GM10266 (cell line): ENCODE data around the gene TTC36.
"Not testable (repeated sequence)": the region's sequence is repeated elsewhere in the genome, so short reads cannot be mapped to it uniquely, and the experiment has no call there.

Experiments
- DNase-seq: peaks from one replicate; pipeline ENCODE4 v3.0.0; 2012; ENCODE audit errors: extremely low spot score
- TF ChIP-seq, protein P1 (sequence below): IDR thresholded peaks from 2 replicates; pipeline ENCODE4 v1.5.1; 2012; ENCODE audit warnings: mild to moderate bottlenecking, low read depth; ENCODE audit not compliant: control insufficient read depth, insufficient read depth; ENCODE audit errors: missing control alignments

TTC36 gene, protein sequence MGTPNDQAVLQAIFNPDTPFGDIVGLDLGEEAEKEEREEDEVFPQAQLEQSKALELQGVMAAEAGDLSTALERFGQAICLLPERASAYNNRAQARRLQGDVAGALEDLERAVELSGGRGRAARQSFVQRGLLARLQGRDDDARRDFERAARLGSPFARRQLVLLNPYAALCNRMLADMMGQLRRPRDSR

DNA sequence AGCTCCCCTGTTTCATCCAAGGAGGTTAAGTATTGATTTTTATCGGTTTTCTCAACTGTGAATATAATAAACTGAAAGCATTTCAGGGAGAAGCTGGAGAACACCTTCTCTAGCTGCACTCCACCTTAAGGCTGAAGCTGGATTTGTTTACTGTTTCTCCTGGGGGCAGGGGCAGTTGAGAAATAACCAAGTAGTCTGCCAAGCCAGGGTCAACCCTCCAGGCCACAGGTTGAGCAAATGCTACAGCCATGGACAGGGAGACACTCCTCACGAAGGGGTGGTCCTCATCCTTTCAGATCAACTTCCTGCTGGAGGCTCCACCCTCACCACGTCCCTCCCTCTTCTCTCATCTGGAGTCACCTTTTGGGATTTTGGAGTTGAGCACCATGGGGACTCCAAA is at the start of gene TTC36:
Gene TTC36, plus strand, starts transcription at position 366 of the 400 bp plus-strand sequence. Its CDS starts 21 bp downstream, at position 387.
- no peak for DNase-seq
- TF ChIP-seq, protein P1, sequence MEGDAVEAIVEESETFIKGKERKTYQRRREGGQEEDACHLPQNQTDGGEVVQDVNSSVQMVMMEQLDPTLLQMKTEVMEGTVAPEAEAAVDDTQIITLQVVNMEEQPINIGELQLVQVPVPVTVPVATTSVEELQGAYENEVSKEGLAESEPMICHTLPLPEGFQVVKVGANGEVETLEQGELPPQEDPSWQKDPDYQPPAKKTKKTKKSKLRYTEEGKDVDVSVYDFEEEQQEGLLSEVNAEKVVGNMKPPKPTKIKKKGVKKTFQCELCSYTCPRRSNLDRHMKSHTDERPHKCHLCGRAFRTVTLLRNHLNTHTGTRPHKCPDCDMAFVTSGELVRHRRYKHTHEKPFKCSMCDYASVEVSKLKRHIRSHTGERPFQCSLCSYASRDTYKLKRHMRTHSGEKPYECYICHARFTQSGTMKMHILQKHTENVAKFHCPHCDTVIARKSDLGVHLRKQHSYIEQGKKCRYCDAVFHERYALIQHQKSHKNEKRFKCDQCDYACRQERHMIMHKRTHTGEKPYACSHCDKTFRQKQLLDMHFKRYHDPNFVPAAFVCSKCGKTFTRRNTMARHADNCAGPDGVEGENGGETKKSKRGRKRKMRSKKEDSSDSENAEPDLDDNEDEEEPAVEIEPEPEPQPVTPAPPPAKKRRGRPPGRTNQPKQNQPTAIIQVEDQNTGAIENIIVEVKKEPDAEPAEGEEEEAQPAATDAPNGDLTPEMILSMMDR, result no peak

DNA sequence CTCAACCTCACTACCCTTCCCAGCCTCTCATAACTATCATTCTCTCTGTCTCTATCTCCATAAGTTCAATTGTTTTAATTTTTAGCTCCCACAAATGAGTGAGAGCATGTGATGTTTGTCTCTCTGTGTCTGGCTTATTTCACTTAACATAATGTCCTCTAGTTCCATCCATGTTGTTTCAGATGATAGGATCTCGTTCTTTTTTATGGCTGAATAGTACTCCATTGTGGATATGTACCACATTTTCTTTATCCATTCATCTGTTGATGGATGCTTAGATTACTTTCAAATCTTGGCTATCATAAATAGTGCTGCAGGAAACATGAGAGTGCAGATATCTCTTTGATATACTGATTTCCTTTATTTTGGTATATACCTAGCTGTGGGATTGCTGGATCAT is 46.0 kb upstream of the TTC36 start:
- not testable (repeated sequence) for DNase-seq

DNA sequence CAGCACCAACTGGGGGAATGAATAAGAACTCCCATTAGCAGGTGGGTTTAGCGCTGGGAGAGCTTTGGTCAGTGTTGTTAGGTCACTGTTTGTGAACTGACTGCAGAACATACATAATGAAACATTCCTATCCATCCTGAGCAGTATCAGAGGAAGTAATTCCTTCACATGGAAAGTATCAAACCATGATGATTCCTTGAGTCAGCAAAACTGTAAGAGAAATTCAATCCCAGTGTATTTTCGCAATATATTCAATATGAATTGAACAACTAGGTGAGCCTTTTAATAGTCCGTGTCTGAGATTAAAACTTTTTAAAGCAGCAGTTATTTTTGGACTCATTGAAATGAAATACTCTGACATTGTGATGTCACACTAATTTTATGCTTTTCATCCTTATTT is 42.9 kb upstream of the TTC36 start:
- DNase-seq, result no peak
- TF ChIP-seq, protein P1, result no peak

DNA sequence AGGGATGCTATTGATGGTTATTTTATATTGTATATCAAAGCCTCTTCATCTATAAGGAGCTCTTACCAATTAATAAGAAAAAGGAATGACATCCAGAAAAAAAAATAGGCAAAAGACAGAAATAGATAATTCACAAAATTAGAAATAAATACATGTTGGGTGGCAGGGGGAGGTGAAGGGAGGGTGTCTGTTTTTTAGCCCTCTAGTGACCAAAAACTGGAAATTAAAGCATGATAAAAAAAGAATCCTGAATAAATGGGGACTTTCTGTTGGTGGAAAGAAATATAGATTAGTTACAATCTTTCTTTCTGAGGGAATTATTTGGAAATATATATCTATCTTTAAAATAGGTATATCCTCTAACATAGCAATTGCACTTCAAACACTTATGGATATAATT is 42.0 kb upstream of the TTC36 start:
- no peak for DNase-seq
- TF ChIP-seq, protein P1, result no peak

DNA sequence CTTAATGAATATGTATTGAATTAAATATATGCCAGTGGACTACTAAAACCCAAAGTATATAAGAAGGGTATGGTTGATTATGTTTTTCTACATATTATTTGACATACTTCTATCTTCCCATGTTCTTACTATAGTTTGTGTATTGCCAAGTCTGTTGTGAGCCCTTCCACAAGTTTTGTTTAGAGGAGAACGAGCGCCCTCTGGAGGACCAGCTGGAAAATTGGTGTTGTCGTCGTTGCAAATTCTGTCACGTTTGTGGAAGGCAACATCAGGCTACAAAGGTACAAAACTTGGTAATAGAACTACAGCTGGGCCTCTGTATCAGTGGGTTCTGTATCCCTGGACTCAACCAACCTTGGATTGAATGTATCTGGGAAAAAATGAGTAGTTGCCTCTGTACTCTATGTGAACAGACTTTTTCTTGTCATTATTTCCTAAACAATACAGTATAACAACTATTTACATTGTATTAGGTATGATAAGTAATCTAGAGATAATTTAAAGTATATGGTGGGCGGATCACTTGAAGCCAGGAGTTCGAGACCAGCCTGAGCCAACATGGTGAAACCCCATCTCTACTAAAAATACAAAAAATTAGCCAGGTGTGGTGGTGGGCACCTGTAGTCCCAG is 38.7 kb upstream of the TTC36 start:
- TF ChIP-seq, protein P1, result peak; percentile 83
- peak; percentile 77 for DNase-seq

DNA sequence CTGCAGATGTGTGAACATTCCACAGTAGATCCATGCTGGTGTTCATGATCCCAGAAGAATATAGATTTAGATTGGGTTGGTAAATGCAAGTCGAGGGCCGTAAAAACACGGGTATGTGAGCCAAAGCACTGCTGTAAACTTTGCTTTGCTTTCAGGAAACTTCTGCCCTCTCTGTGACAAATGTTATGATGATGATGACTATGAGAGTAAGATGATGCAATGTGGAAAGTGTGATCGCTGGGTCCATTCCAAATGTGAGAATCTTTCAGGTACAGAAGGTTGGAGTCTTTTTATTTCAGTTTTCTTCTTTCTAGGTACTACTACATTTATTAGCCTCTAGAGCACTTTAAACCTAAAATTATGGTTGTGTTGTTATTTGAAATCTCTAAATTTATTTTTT is 36.2 kb upstream of the TTC36 start:
- DNase-seq, result no peak
- TF ChIP-seq, protein P1, result no peak

DNA sequence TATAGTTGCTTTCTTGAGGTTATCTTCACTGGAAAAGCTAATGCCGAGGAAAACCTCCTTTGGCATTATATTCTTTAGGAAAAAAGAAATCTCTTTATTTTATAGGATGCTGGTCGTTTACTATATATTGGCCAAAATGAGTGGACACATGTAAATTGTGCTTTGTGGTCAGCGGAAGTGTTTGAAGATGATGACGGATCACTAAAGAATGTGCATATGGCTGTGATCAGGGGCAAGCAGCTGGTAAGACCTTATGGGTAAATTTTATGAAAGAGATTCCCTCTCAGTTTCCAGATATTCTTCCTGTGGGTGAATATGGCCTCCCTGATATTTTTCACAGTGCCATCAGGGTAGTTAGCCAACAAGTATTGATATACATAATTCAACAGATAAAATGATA is 29.4 kb upstream of the TTC36 start:
- no peak for DNase-seq
- TF ChIP-seq, protein P1, result no peak
